ENCODE measurements around the gene H2BW1. TPM values are rescaled to one million over a fixed set of nuclear protein-coding genes. Genes with fewer than 3 reads are reported as not detected.
"Not testable (repeated sequence)": the region's sequence is repeated elsewhere in the genome, so short reads cannot be mapped to it uniquely, and the experiment has no call there.

Gene H2BW1
- not detected in 2 replicates for total RNA-seq (ENCODE audit: low replicate concordance)

- Mint-ChIP-seq H3K9me3 (no peaks in the 10 kb centered on the region), H3K4me3 (no peak within 1 kb of the TSS)
- no peak for DNase-seq (ENCODE audit: low spot score)
Measured at GRCh38 chrX:104013606-104014005, at the start of gene H2BW1. Gene H2BW1 (minus strand): TSS chrX:104013708. CDS start chrX:104013576, 132 bp downstream.

GRCh38 chrX:104062636-104063035, 49.1 kb upstream of the H2BW1 start:
- DNase-seq (ENCODE audit: low spot score): not testable (repeated sequence)

More at GRCh38 chrX:104013606-104014005, at the start of gene H2BW1:
- no peaks in the 10 kb centered on the region for H3K4me1 Mint-ChIP-seq
- peaks cover 2% of the 10 kb centered on the region for H3K27me3 Mint-ChIP-seq (ENCODE audit: insufficient read depth, low read depth)
- H3K36me3 ChIP-seq: no peaks in the 10 kb centered on the region
- no peak within 1 kb of the TSS for H3K4me3 ChIP-seq
- no peak within 1 kb of the TSS for H3K4me2 ChIP-seq
- H4K20me1 ChIP-seq (ENCODE audit: low read depth): no peaks in the 10 kb centered on the region
- H3K27ac ChIP-seq: no peak within 1 kb of the TSS
- H2AFZ ChIP-seq (replicated peaks): no peak within 1 kb of the TSS
- H3K9ac ChIP-seq: no peak within 1 kb of the TSS
- no peaks in the 10 kb centered on the region for H3K4me1 ChIP-seq
- no peaks in the 10 kb centered on the region for H3K9me3 ChIP-seq (ENCODE audit: low read depth)
- H3F3A ChIP-seq (ENCODE audit: low read depth): no peaks in the 10 kb centered on the region
- no peak for TF ChIP-seq EZH2phosphoT487 (IDR thresholded peaks at IDR 0.05)
- no peak for TF ChIP-seq CTCF (IDR thresholded peaks at IDR 0.05)
- TF ChIP-seq EZH2 (IDR thresholded peaks at IDR 0.05): no peak
- no peak within 1 kb of the TSS for H3K27ac Mint-ChIP-seq
- no peaks in the 10 kb centered on the region for H3K27me3 ChIP-seq
- no peaks in the 10 kb centered on the region for H3K36me3 Mint-ChIP-seq
- H3K79me2 ChIP-seq (ENCODE audit: low read depth): no peaks in the 10 kb centered on the region

DNA sequence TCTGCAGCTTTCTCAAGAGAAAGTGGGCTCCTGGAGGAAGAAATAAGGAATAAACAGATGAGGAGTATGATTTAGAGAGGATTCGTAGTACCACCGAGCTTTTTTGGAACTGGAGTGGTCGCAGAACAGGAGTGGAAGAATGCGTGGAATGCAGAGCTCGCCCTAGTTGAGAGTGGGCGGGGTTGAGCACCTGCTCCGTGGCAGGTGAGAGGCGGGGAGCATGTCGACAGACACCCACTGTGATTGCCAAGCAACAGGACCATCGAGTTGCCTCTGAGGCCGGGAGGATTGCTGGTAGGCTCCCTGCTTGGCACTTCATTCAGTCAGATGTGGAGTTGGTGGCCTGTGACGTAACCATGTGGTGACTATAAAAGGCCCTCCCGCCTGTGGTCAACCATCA, 41.4 kb upstream of the H2BW1 start:
- H3K4me3 Mint-ChIP-seq; H2AFZ ChIP-seq (replicated peaks); H3K27ac Mint-ChIP-seq; H3K9ac ChIP-seq; H3K79me2 ChIP-seq (ENCODE audit: low read depth); H3K4me1 Mint-ChIP-seq; H3K27me3 Mint-ChIP-seq (ENCODE audit: insufficient read depth, low read depth); H3K4me2 ChIP-seq; H3K9me3 ChIP-seq (ENCODE audit: low read depth); H3K27me3 ChIP-seq; H3K36me3 ChIP-seq; H4K20me1 ChIP-seq (ENCODE audit: low read depth); H3K36me3 Mint-ChIP-seq; H3K27ac ChIP-seq; H3F3A ChIP-seq (ENCODE audit: low read depth); H3K4me3 ChIP-seq; DNase-seq (ENCODE audit: low spot score); H3K9me3 Mint-ChIP-seq; H3K4me1 ChIP-seq: not testable (repeated sequence)

More at GRCh38 chrX:104062636-104063035, 49.1 kb upstream of the H2BW1 start:
- not testable (repeated sequence) for H3K4me3 ChIP-seq; H3K27me3 Mint-ChIP-seq (ENCODE audit: insufficient read depth, low read depth); H3K4me3 Mint-ChIP-seq; H4K20me1 ChIP-seq (ENCODE audit: low read depth); H3K36me3 Mint-ChIP-seq; H3K4me2 ChIP-seq; H3K27ac Mint-ChIP-seq; H2AFZ ChIP-seq (replicated peaks); H3K9me3 Mint-ChIP-seq; H3F3A ChIP-seq (ENCODE audit: low read depth); H3K9ac ChIP-seq; H3K27me3 ChIP-seq; H3K27ac ChIP-seq; H3K4me1 ChIP-seq; H3K4me1 Mint-ChIP-seq; H3K79me2 ChIP-seq (ENCODE audit: low read depth); H3K36me3 ChIP-seq; H3K9me3 ChIP-seq (ENCODE audit: low read depth)

DNA sequence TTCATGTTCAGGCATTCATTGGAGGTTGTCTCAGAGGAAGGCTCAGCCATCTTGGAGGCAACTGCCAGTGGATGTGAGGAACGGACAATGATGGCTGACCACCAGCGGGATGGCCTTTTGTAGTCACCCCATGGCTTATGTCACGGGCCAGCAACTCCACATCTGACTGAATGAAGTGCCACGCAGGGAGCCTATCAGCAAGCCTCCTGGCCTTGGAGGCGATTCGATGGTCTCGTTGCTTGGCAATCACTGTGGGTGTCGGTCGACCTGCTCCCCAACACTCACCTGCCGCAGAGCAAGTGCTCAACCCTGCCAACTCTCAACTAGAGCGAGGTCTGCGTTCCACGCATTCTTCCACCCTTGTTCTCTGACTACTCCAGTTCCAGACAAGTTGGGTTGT, 33.7 kb upstream of the H2BW1 start:
- no peak overlapping the region for H3K9ac ChIP-seq
- H3K27me3 ChIP-seq: no peaks in the 10 kb centered on the region
- H3K4me3 ChIP-seq: no peak overlapping the region
- Mint-ChIP-seq H3K27ac (no peak overlapping the region), H3K27me3 (ENCODE audit: insufficient read depth, low read depth) (peaks cover 2% of the 10 kb centered on the region), H3K36me3 (no peaks in the 10 kb centered on the region), H3K4me1 (peaks cover 8% of the 10 kb centered on the region), H3K4me3 (no peak overlapping the region), H3K9me3 (peaks cover 2% of the 10 kb centered on the region)
- H3K4me1 ChIP-seq: no peaks in the 10 kb centered on the region
- H3F3A ChIP-seq (ENCODE audit: low read depth): no peaks in the 10 kb centered on the region
- no peak overlapping the region for H2AFZ ChIP-seq (replicated peaks)
- H4K20me1 ChIP-seq (ENCODE audit: low read depth): no peaks in the 10 kb centered on the region
- H3K27ac ChIP-seq: no peak overlapping the region
- H3K79me2 ChIP-seq (ENCODE audit: low read depth): no peaks in the 10 kb centered on the region
- TF ChIP-seq CTCF (IDR thresholded peaks at IDR 0.05) (no peak), EZH2 (IDR thresholded peaks at IDR 0.05) (no peak)
- H3K9me3 ChIP-seq (ENCODE audit: low read depth): no peaks in the 10 kb centered on the region
- no peak overlapping the region for H3K4me2 ChIP-seq
- H3K36me3 ChIP-seq: no peaks in the 10 kb centered on the region
- DNase-seq (ENCODE audit: low spot score): no peak

Data from neural progenitor cell (in vitro differentiated cells).